HG03139 (cell line): ENCODE results near the gene CCNI2.
"Not testable (repeated sequence)": the region's sequence is repeated elsewhere in the genome, so short reads cannot be mapped to it uniquely, and the experiment has no call there.

Experiments
- ATAC-seq: cut with Tn5 transposase; IDR thresholded peaks from one replicate; pipeline ENCODE4 v1.9.1; 2021; ENCODE audit not compliant: unreplicated experiment

CCNI2 gene

DNA sequence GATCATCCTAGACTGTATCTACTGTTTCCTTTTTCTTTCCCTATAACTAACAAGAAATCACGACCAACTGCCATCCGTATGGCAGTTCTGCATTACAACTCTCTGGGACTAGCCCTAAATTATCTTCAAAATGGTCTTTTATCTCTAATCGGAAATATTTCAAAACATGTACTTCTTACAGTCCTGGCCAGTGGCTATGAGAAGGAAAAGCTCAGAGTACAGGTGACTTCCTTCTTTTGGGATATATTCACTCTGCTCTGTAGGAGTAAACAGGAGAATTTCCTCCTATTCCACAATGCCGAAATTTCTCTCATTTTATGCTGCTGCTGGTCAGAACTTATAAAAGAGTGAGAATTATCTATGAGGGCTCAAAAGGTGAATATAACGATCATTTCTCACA lies 31.6 kb downstream of the CCNI2 start:
- no peak for ATAC-seq

- ATAC-seq, result no peak
Measured at GRCh38 chr5:132779961-132780360, 32.7 kb downstream of the CCNI2 start.

DNA sequence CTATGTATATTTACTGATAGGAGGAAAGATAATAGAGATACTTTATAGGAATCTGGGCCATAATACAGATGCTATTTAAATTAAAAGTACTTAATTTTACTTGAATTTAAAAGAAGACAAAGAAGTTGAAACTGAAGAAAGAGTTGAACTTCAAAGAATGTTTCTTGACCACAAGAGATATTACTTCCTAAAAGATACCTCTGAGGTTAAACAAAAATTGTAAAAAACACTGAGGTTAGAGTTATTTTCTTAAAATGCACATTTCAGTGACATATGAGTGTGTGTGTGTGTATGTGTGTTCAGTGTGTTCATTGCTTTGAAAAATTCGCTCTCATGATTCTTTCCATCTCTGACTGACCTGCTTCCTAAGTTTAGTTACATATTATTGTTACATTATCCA lies 33.4 kb downstream of the CCNI2 start:
- ATAC-seq, result no peak

GRCh38 chr5:132781029-132781428 lies 33.8 kb downstream of the CCNI2 start:
- ATAC-seq, result no peak

GRCh38 chr5:132782101-132782500 lies 34.9 kb downstream of the CCNI2 start:
- no peak for ATAC-seq

DNA sequence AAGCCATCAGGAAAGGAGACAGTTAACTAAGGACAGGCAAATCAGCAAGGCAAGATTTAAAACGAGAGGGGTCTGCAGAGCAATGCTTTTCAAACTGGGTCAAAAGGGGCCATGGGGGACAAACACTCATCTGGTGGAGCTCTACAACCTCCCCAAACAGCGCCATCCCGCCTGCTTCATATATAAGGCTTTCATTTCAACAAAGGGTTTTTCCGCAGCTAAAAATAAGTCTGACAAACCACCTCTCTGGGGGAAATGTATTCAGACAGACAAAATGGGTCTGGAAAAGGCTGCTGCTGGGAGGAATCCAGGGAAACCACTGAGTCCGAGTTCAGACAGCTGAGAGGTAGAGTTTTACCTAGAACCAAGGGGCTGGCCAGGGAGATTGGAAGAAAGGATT lies 38.1 kb downstream of the CCNI2 start:
- ATAC-seq, result no peak

- ATAC-seq, result no peak
Measured at GRCh38 chr5:132785864-132786263, 38.6 kb downstream of the CCNI2 start.

GRCh38 chr5:132787076-132787475 lies 39.9 kb downstream of the CCNI2 start:
- ATAC-seq, result no peak

GRCh38 chr5:132788508-132788907 lies 41.3 kb downstream of the CCNI2 start:
- no peak for ATAC-seq

DNA sequence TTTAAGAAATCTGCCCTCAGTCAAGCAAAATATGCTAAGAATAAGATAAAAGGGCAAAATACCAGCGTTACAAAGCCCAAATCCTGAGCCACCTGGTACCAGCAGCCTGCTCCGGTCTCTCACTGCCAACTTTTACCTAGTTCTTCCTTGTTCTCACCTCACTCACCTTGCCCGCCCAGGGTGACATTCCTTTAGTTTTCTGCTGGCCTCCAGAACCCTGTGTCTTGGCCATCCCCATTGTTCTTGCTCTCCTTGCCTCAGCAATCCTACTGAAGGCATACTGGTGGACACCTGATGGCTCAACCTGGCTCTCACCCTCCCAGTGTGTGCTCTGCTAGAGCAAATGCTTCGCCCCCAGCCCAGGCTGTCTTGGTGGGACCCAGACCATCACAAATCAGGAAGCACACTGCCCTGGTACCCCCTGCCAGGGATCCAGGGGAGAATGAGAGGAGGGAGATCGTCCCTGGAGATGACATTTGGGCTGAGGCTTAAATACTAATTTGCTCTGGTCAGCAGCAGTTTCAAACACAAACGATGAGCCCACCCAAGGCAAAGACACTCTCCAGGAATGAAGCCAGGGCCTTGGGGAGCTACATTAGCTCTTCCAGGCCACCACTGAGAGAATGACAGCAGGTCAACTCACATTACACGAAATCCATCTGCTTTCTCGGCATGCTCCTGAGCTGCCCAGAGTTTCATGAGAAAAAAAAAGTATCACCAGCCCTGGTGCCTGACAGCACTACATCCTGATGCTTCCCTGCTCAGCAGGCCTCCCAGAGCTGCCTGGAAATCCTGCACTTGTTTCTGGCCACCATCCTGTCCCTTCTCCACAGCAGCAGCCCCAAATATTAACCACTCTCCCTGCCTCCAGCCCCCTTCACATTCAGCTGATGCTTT lies 42.0 kb downstream of the CCNI2 start:
- no peak for ATAC-seq

GRCh38 chr5:132790201-132790865 lies 43.1 kb downstream of the CCNI2 start:
- no peak for ATAC-seq

GRCh38 chr5:132791026-132791425 lies 43.8 kb downstream of the CCNI2 start:
- no peak for ATAC-seq

GRCh38 chr5:132797651-132798050 lies 50.4 kb downstream of the CCNI2 start:
- ATAC-seq, result no peak

- no peak for ATAC-seq
Measured at GRCh38 chr5:132799392-132799791, 52.2 kb downstream of the CCNI2 start.

- ATAC-seq, result no peak
Measured at GRCh38 chr5:132800545-132800944, 53.3 kb downstream of the CCNI2 start.

DNA sequence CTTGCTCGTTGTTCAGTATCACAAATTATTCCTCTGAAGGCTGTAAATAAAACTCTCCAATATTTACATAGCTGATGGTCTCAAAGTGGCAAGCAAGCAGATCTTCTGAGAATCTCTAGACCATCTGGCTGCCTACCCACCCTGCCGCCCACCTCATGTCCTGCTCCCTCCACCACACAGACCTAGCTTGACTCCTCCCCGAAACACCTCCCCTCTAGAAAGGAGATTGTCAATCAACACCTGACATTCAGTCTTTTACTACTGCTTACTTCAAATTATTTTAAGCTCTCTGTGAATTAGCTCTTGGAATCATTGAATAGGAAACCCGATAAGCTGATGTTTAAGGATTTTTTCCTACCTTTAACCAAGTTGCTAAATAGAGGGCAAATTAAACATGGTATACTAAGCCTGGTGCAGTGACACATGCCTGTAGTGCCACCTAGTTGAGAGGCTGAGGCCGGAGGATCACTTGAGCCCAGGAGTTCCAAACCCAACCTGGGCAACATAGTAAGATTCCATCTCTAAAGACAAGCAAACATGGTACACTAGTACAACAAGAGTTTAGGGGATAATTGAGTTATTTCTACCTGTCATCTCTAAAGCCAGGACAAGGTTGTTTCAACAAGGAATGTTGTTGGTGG lies 54.9 kb downstream of the CCNI2 start:
- ATAC-seq, result no peak

- ATAC-seq, result not testable (repeated sequence)
Measured at GRCh38 chr5:132802685-132803066, 55.5 kb downstream of the CCNI2 start.
